Stimulated activated CD4-positive, alpha-beta T cell treated with anti-CD3 and anti-CD28 coated beads, Interleukin-4, amount 100 ng/mL, for 24 hours (primary cell): Measurements from ENCODE around the gene GP2.

Source experiments
- DNase-seq: peaks from one replicate; pipeline ENCODE4 v3.0.0-alpha.2; 2020

Gene GP2

GRCh38 chr16:20327444-20328041 is at the start of gene GP2:
Gene GP2, minus strand, starts transcription at chr16:20327513. Its CDS starts 1,082 bp downstream, at chr16:20326431.
- no peak for DNase-seq

- DNase-seq = no peak
Observed at GRCh38 chr16:20372701-20373100, 45.4 kb upstream of the GP2 start.

- no peak for DNase-seq
Observed at GRCh38 chr16:20369452-20370054, 42.2 kb upstream of the GP2 start.

GRCh38 chr16:20364051-20364450 is 36.7 kb upstream of the GP2 start:
- no peak for DNase-seq

GRCh38 chr16:20363191-20363590 is 35.9 kb upstream of the GP2 start:
- no peak for DNase-seq

GRCh38 chr16:20359997-20360396 is 32.7 kb upstream of the GP2 start:
- no peak for DNase-seq

GRCh38 chr16:20355114-20355782 is 27.9 kb upstream of the GP2 start:
- DNase-seq = no peak

GRCh38 chr16:20353379-20353778 is 26.1 kb upstream of the GP2 start:
- no peak for DNase-seq

GRCh38 chr16:20352615-20353014 is 25.3 kb upstream of the GP2 start, which contains the start of gene UMOD:
Gene UMOD, minus strand, starts transcription at chr16:20352715. Its CDS starts 1,978 bp downstream, at chr16:20350737.
- DNase-seq = no peak

GRCh38 chr16:20349615-20350014 is 22.3 kb upstream of the GP2 start:
- DNase-seq = no peak

GRCh38 chr16:20348365-20349185 is 21.3 kb upstream of the GP2 start:
- DNase-seq = no peak

GRCh38 chr16:20347666-20348364 is 20.5 kb upstream of the GP2 start:
- DNase-seq = no peak

GRCh38 chr16:20344611-20345010 is 17.3 kb upstream of the GP2 start:
- DNase-seq = no peak

GRCh38 chr16:20339744-20340143 is 12.4 kb upstream of the GP2 start:
- DNase-seq = no peak

- no peak for DNase-seq
Observed at GRCh38 chr16:20336955-20337354, 9.6 kb upstream of the GP2 start.

- no peak for DNase-seq
Observed at GRCh38 chr16:20334396-20334795, 7.1 kb upstream of the GP2 start.

GRCh38 chr16:20333120-20333519 is 5.8 kb upstream of the GP2 start:
- DNase-seq = no peak

- DNase-seq = no peak
Observed at GRCh38 chr16:20332411-20332810, 5.1 kb upstream of the GP2 start.

- DNase-seq = no peak
Observed at GRCh38 chr16:20331635-20332034, 4.3 kb upstream of the GP2 start.

GRCh38 chr16:20329392-20330138 is 2.3 kb upstream of the GP2 start:
- DNase-seq = no peak

- DNase-seq = no peak
Observed at GRCh38 chr16:20326321-20326720, 992 bp downstream of the GP2 start.

GRCh38 chr16:20325005-20325404 is 2.3 kb downstream of the GP2 start:
- no peak for DNase-seq
